Endothelial cell of umbilical vein (primary cell): ENCODE measurements around the gene TNKS2. TPM values are rescaled to one million over a fixed set of nuclear protein-coding genes. Genes with fewer than 3 reads are reported as not detected.

ENCODE experiments used
- BruUV-seq: library from RNA; stranded (reverse); fragments of 400-500 nt; replicated peaks from 2 replicates; lab custom pipeline; 2021; lab: Mats Ljungman, UMichigan
- CTCF ChIA-PET: fragments of 300-600, 350-600 bp; sonication (Branson Sonifier 250); formaldehyde crosslinking; loops from one replicate; lab custom pipeline; 2021; ENCODE audit warnings: antibody characterized with exemption, inconsistent platforms; lab: Charles Lee
- POLR2A ChIA-PET: fragments of 300-600, 350-600 bp; sonication (Branson Sonifier 250); formaldehyde crosslinking; loops from one replicate; lab custom pipeline; 2021; ENCODE audit warnings: antibody characterized with exemption, inconsistent platforms; lab: Charles Lee
- DNase-seq: peaks from one replicate; pipeline ENCODE4 v3.0.0-alpha.2; 2011; ENCODE audit warnings: low read depth, low spot score
- FAIRE-seq: peaks from 2 replicates; lab custom pipeline; 2011; peaks lifted over from hg19 to GRCh38; lab: Jason Lieb, UNC
- H2AFZ ChIP-seq: 2 replicates; pipeline ENCODE4 v1.6.0; 2012; ENCODE audit warnings: low read depth, low read length, control low read depth, inconsistent platforms
- H3K27ac ChIP-seq: 2 replicates; pipeline ENCODE4 v1.5.1; 2011; ENCODE audit warnings: low read depth, mild to moderate bottlenecking, control low read depth, low read length, moderate library complexity; ENCODE audit not compliant: insufficient read depth
- H3K27me3 ChIP-seq, 2 experiments: 2 replicates each; pipeline versions ENCODE4 v1.6.0 to v1.6.1; 2011; ENCODE audit warnings: low read length in 2 of 2, mixed read lengths in 1 of 2; ENCODE audit not compliant: control insufficient read depth in 2 of 2, insufficient read depth in 2 of 2
- H3K36me3 ChIP-seq, 2 experiments: 2 replicates in 1 of 2; 3 replicates in 1 of 2; pipeline ENCODE4 v1.5.1; 2011; ENCODE audit warnings: low read length in 2 of 2, mild to moderate bottlenecking in 1 of 2, moderate library complexity in 1 of 2; ENCODE audit not compliant: control insufficient read depth in 2 of 2, insufficient read depth in 2 of 2; ENCODE audit errors: extremely low read depth in 1 of 2
- H3K4me1 ChIP-seq: 3 replicates; pipeline ENCODE4 v1.5.1; 2011; ENCODE audit warnings: mild to moderate bottlenecking, low read length; ENCODE audit not compliant: control insufficient read depth, insufficient read depth; ENCODE audit errors: extremely low read depth
- H3K4me2 ChIP-seq: 2 replicates; pipeline ENCODE4 v1.6.1; 2011; ENCODE audit warnings: low read length, control low read depth, mixed read lengths; ENCODE audit not compliant: insufficient read depth
- H3K4me3 ChIP-seq, 3 experiments: fragments of 200-600 bp in 1 of 3; sonication (generic), shearing (Covaris generic) in 1 of 3; replicated peaks in 1 of 3; 2 replicates each; pipeline ENCODE4 v1.5.1; 2011 to 2016; ENCODE audit warnings: control low read depth in 3 of 3, low read length in 3 of 3, mild to moderate bottlenecking in 2 of 3, inconsistent platforms in 1 of 3, low read depth in 1 of 3, moderate library complexity in 1 of 3; ENCODE audit not compliant: insufficient read depth in 1 of 3
- H3K79me2 ChIP-seq: 2 replicates; pipeline ENCODE4 v1.6.0; 2012; ENCODE audit warnings: low read length, inconsistent platforms; ENCODE audit not compliant: control insufficient read depth, insufficient read depth
- H3K9ac ChIP-seq: replicated peaks from 2 replicates; pipeline ENCODE3; 2011; ENCODE audit warnings: low read length, control low read depth; ENCODE audit not compliant: insufficient read depth; ENCODE audit errors: extremely low read depth
- H3K9me1 ChIP-seq: replicated peaks from 3 replicates; pipeline ENCODE4 v1.6.0; 2011; ENCODE audit warnings: mild to moderate bottlenecking, low read length; ENCODE audit not compliant: control insufficient read depth, insufficient read depth; ENCODE audit errors: extremely low read depth
- H3K9me3 ChIP-seq: replicated peaks from 2 replicates; pipeline ENCODE4 v1.5.1; 2012; ENCODE audit warnings: low read length, inconsistent platforms; ENCODE audit not compliant: control insufficient read depth, insufficient read depth
- H4K20me1 ChIP-seq: replicated peaks from 2 replicates; pipeline ENCODE3; 2011; ENCODE audit warnings: mild to moderate bottlenecking, low read length; ENCODE audit not compliant: control insufficient read depth, insufficient read depth; ENCODE audit errors: extremely low read depth
- EZH2 ChIP-seq: IDR thresholded peaks from 2 replicates; pipeline ENCODE4 v1.6.1; 2012; ENCODE audit warnings: borderline replicate concordance, low read depth, mild to moderate bottlenecking, moderate library complexity, low read length, inconsistent platforms; ENCODE audit not compliant: severe bottlenecking
- FOS ChIP-seq: IDR thresholded peaks from 2 replicates; pipeline ENCODE4 v1.6.1; 2011; ENCODE audit warnings: mild to moderate bottlenecking, low read length, moderate library complexity, borderline replicate concordance; ENCODE audit not compliant: insufficient read depth
- GATA2 ChIP-seq: IDR thresholded peaks from 2 replicates; pipeline ENCODE4 v1.7.0; 2011; ENCODE audit warnings: low read depth, mild to moderate bottlenecking, moderate library complexity, mixed read lengths, low read length; ENCODE audit not compliant: insufficient read length, insufficient read depth
- JUN ChIP-seq: IDR thresholded peaks from 2 replicates; pipeline ENCODE4 v1.6.1; 2011; ENCODE audit warnings: borderline replicate concordance, low read depth; ENCODE audit not compliant: insufficient read length, insufficient read depth
- MYC ChIP-seq: IDR thresholded peaks from one replicate; pipeline ENCODE4 v1.6.1; 2011; ENCODE audit warnings: mild to moderate bottlenecking, low read depth, low read length
- POLR2A ChIP-seq: IDR thresholded peaks from 2 replicates; pipeline ENCODE4 v1.6.1; 2012; ENCODE audit warnings: low read depth, mild to moderate bottlenecking, control low read depth, low read length
- POLR2AphosphoS5 ChIP-seq: IDR thresholded peaks from 2 replicates; pipeline ENCODE4 v1.6.1; 2012; ENCODE audit warnings: low read depth, mild to moderate bottlenecking, control low read depth, low read length, moderate library complexity; ENCODE audit not compliant: insufficient read depth
- dilution Hi-C: fragments of 300-500 bp; cut with MboI; formaldehyde crosslinking; loops from one replicate; pipeline ENCODE4 v1.15.0; 2019; ENCODE audit warnings: low sequenced_read_pairs; ENCODE audit not compliant: extremely low pct_ligation_motif_present
- intact Hi-C: fragments of 100-400 bp; cut with micrococcal nuclease; formaldehyde crosslinking; loops from one replicate; pipeline ENCODE4 v1.10.0; 2022
- polyA plus RNA-seq, 4 experiments: library from polyadenylated mRNA; depleted of rRNA in 3 of 4; stranded (reverse) in 3 of 4; unstranded in 1 of 4; fragments of >200 nt; gene quantifications; 2 replicates each; pipeline versions ENCODE4 v1.2.1 to v1.2.3, GENCODE V29; 2011 to 2012; ENCODE audit warnings: missing spikeins in 1 of 4
- total RNA-seq: library from RNA; stranded (reverse); gene quantifications from 2 replicates; pipeline ENCODE4 v1.2.3, GENCODE V29; 2021
- TF ChIP-seq, protein P1 (sequence below): IDR thresholded peaks from 2 replicates; pipeline ENCODE4 v1.6.1; 2011; ENCODE audit not compliant: insufficient read depth, insufficient read length
- TF ChIP-seq, protein P2 (sequence below), 2 donors: IDR thresholded peaks; 1 replicate in 1 of 2; 2 replicates in 1 of 2; pipeline ENCODE4 v1.5.1; 2011; ENCODE audit warnings: low read length in 2 of 2, mild to moderate bottlenecking in 2 of 2, moderate library complexity in 2 of 2, control low read depth in 1 of 2, inconsistent platforms in 1 of 2, low read depth in 1 of 2; ENCODE audit not compliant: insufficient read depth in 1 of 2; ENCODE audit errors: extremely low read depth in 1 of 2

Gene TNKS2
- total and polyA plus RNA-seq, 2 donors (not counting 3 experiments of a cell fraction or from before 2014, with no cell fraction given), result 13.6 to 34.0 TPM

DNA sequence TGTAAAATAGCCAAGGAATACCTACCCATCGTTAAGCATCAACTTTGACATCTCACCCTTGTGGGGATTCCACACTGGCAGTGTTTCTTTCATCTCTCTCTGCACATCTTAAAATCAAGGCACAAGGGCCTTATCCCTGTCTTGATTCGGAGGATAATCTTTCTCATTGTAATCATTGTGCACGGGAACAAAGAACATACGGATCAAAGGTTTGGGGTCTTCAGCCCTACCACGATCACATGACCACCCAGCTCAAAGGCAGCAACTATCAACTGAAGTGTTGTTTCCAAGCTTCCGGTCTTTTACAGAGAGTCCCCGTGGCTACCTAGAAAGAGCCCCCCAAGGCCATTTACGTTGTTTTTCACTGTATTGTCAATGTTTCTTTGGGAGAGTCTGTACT, 99.2 kb downstream of the TNKS2 start:
- no peak for TF ChIP-seq POLR2A
- no peak for TF ChIP-seq EZH2
- TF ChIP-seq POLR2AphosphoS5, result no peak
- TF ChIP-seq, protein P1, sequence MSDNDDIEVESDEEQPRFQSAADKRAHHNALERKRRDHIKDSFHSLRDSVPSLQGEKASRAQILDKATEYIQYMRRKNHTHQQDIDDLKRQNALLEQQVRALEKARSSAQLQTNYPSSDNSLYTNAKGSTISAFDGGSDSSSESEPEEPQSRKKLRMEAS, result no peak
- no peak for TF ChIP-seq MYC
- H4K20me1 ChIP-seq, result no peaks in the 10 kb centered on the region
- no peaks in the 10 kb centered on the region for H3K36me3 ChIP-seq
- no peak overlapping the region for H3K27ac ChIP-seq
- no peaks in the 10 kb centered on the region for H3K9me3 ChIP-seq
- BruUV-seq, result no TSS peak
- intact Hi-C loops (no loop called here), dilution Hi-C loops (no loop called here)
- H2AFZ ChIP-seq, result no peak overlapping the region
- ChIA-PET POLR2A (no interaction called here), CTCF (no interaction called here)
- FAIRE-seq (no peak), DNase-seq (no peak)
- H3K4me3 ChIP-seq, result no peak overlapping the region
- H3K9ac ChIP-seq, result no peak overlapping the region
- no peaks in the 10 kb centered on the region for H3K9me1 ChIP-seq
- H3K27me3 ChIP-seq, result no peaks in the 10 kb centered on the region
- H3K4me1 ChIP-seq, result peaks cover 14% of the 10 kb centered on the region
- H3K4me2 ChIP-seq, result no peak overlapping the region
- H3K79me2 ChIP-seq, result no peaks in the 10 kb centered on the region

DNA sequence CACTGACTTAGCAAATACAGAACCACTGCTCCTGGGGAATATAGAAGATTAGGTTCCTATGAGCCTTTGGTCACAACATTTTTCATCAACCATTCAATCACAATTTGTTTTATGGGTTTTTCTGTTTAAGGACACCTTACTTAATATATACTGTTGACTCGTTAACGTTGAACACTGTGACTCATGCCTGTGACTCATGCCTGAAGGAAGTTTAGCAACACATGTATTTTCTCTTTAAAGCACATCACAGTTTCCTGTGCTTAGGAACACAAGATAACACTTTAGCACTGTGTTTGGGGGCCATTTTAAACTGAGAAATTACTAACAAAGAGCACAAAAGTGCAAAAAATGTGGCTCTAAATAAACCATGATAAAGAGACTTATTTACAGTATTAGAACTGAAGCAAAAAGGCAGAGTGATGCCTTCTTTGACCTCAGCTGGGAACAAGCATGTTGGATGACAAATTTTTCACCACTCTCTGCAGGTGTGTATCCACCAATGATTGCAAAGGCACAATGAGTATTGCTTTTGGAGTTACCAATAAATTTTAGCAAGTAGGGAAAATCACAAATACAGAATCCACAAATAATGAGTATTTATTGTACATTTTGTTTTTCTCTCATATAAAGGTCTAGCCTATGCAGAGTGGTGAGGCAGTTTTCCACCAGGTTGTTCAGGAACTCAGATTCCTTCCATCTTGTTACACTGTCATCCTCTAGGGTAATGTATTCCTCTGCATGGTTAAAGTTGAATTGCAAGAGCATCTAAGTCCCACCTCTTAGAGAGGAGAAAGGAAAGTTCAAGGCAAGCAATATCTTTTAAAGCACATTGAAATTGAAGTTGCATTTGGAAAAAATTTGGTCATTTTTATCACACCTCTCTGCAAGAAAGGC, 103.8 kb downstream of the TNKS2 start:
- DNase-seq, result peak; percentile 97
- H2AFZ ChIP-seq, result no peak overlapping the region
- peaks cover 24% of the 10 kb centered on the region for H3K4me1 ChIP-seq
- dilution Hi-C loops (no loop called here), intact Hi-C loops (loop anchor here (1.0 to 5.0 kb wide), 3 partner anchors 11 to 970 kb away; no protein-coding TSS in a partner anchor)
- H3K9ac ChIP-seq, result peak overlapping the region; percentile 47
- peak; percentile 74 for FAIRE-seq
- TF ChIP-seq POLR2A (no peak), FOS (peak; percentile 99), MYC (no peak), JUN (peak; percentile 100), EZH2 (no peak), POLR2AphosphoS5 (peak; percentile 66), GATA2 (peak; percentile 57)
- TF ChIP-seq, protein P2, sequence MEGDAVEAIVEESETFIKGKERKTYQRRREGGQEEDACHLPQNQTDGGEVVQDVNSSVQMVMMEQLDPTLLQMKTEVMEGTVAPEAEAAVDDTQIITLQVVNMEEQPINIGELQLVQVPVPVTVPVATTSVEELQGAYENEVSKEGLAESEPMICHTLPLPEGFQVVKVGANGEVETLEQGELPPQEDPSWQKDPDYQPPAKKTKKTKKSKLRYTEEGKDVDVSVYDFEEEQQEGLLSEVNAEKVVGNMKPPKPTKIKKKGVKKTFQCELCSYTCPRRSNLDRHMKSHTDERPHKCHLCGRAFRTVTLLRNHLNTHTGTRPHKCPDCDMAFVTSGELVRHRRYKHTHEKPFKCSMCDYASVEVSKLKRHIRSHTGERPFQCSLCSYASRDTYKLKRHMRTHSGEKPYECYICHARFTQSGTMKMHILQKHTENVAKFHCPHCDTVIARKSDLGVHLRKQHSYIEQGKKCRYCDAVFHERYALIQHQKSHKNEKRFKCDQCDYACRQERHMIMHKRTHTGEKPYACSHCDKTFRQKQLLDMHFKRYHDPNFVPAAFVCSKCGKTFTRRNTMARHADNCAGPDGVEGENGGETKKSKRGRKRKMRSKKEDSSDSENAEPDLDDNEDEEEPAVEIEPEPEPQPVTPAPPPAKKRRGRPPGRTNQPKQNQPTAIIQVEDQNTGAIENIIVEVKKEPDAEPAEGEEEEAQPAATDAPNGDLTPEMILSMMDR (IDR thresholded peaks at IDR 0.05; ENCODE audit: extremely low read depth in 1 of 2, insufficient read depth in 1 of 2, low read depth in 1 of 2, low read length in 2 of 2), result no peak
- TF ChIP-seq, protein P1, result no peak
- BruUV-seq, result no TSS peak
- no peaks in the 10 kb centered on the region for H3K9me3 ChIP-seq
- no peaks in the 10 kb centered on the region for H4K20me1 ChIP-seq
- H3K9me1 ChIP-seq, result no peaks in the 10 kb centered on the region
- H3K79me2 ChIP-seq, result no peaks in the 10 kb centered on the region
- peak overlapping the region; percentile 63 for H3K27ac ChIP-seq
- no peaks in the 10 kb centered on the region for H3K27me3 ChIP-seq
- ChIA-PET CTCF (no interaction called here), POLR2A (no interaction called here)
- H3K36me3 ChIP-seq, result no peaks in the 10 kb centered on the region
- H3K4me2 ChIP-seq, result peak overlapping the region; percentile 58
- no peak overlapping the region for H3K4me3 ChIP-seq
